GM12864 (cell line): ENCODE results near the gene SPI1.

Experiments
- DNase-seq: peaks from one replicate; pipeline ENCODE4 v3.0.0-alpha.2; 2011; ENCODE audit warnings: low read depth
- H3K4me3 ChIP-seq: 2 replicates; pipeline ENCODE4 v1.5.1; 2011; ENCODE audit warnings: mild to moderate bottlenecking, low read depth, low read length, control low read depth
- CTCF ChIP-seq: IDR thresholded peaks from 2 replicates; pipeline ENCODE4 v1.5.1; 2011; ENCODE audit warnings: low read depth, mild to moderate bottlenecking, moderate library complexity, low read length, control low read depth, inconsistent platforms; ENCODE audit errors: missing control alignments

The SPI1 gene

GRCh38 chr11:47395223-47396048, 17.1 kb upstream of the SPI1 start:
- H3K4me3 ChIP-seq, result peak overlapping the region; percentile 39; the same call in 1 of the 2 replicates
- no peak for TF ChIP-seq CTCF
- DNase-seq, result no peak

GRCh38 chr11:47394322-47395222, 16.2 kb upstream of the SPI1 start:
- DNase-seq, result no peak
- H3K4me3 ChIP-seq, result peak overlapping the region; percentile 39
- TF ChIP-seq CTCF, result no peak

- H3K4me3 ChIP-seq, result no peak overlapping the region
- no peak for DNase-seq
- no peak for TF ChIP-seq CTCF
These were observed 15.6 kb upstream of the SPI1 start for GRCh38 chr11:47394050-47394321.

GRCh38 chr11:47393163-47394049, 15.1 kb upstream of the SPI1 start:
- DNase-seq, result no peak
- no peak for TF ChIP-seq CTCF
- no peak overlapping the region for H3K4me3 ChIP-seq

- H3K4me3 ChIP-seq, result no peak overlapping the region
- TF ChIP-seq CTCF, result no peak
- DNase-seq, result no peak
These were observed 14.3 kb upstream of the SPI1 start for GRCh38 chr11:47392546-47393162.

GRCh38 chr11:47391711-47392432, 13.5 kb upstream of the SPI1 start:
- H3K4me3 ChIP-seq, result no peak overlapping the region
- no peak for DNase-seq
- no peak for TF ChIP-seq CTCF
